ENCODE measurements around the gene PITPNM1. TPM values are rescaled to one million over a fixed set of nuclear protein-coding genes. Genes with fewer than 3 reads are reported as not detected.

Gene PITPNM1
- total RNA-seq, 1 experiment from 2014 or later = 70.4 TPM

GRCh38 chr11:67525275-67525976, 20.3 kb upstream of the PITPNM1 start:
- H3K27me3 ChIP-seq (ENCODE audit: control insufficient read depth, insufficient read depth, low read length) = no peaks in the 10 kb centered on the region
- peaks cover 3% of the 10 kb centered on the region; the same call in 1 of the 2 replicates for H3K4me1 ChIP-seq (ENCODE audit: control insufficient read depth, insufficient read depth, low read length)
- H3K27ac ChIP-seq (ENCODE audit: low read length) = no peak overlapping the region
- TF ChIP-seq TCF7L2 (IDR thresholded peaks at IDR 0.05; ENCODE audit: low read depth, low read length) = no peak
- TF ChIP-seq, protein P1, sequence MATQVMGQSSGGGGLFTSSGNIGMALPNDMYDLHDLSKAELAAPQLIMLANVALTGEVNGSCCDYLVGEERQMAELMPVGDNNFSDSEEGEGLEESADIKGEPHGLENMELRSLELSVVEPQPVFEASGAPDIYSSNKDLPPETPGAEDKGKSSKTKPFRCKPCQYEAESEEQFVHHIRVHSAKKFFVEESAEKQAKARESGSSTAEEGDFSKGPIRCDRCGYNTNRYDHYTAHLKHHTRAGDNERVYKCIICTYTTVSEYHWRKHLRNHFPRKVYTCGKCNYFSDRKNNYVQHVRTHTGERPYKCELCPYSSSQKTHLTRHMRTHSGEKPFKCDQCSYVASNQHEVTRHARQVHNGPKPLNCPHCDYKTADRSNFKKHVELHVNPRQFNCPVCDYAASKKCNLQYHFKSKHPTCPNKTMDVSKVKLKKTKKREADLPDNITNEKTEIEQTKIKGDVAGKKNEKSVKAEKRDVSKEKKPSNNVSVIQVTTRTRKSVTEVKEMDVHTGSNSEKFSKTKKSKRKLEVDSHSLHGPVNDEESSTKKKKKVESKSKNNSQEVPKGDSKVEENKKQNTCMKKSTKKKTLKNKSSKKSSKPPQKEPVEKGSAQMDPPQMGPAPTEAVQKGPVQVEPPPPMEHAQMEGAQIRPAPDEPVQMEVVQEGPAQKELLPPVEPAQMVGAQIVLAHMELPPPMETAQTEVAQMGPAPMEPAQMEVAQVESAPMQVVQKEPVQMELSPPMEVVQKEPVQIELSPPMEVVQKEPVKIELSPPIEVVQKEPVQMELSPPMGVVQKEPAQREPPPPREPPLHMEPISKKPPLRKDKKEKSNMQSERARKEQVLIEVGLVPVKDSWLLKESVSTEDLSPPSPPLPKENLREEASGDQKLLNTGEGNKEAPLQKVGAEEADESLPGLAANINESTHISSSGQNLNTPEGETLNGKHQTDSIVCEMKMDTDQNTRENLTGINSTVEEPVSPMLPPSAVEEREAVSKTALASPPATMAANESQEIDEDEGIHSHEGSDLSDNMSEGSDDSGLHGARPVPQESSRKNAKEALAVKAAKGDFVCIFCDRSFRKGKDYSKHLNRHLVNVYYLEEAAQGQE (IDR thresholded peaks at IDR 0.05; ENCODE audit: insufficient read depth in 1 of 2, low read depth in 2 of 2, low read length in 1 of 2) = no peak
- TF ChIP-seq, protein P2, sequence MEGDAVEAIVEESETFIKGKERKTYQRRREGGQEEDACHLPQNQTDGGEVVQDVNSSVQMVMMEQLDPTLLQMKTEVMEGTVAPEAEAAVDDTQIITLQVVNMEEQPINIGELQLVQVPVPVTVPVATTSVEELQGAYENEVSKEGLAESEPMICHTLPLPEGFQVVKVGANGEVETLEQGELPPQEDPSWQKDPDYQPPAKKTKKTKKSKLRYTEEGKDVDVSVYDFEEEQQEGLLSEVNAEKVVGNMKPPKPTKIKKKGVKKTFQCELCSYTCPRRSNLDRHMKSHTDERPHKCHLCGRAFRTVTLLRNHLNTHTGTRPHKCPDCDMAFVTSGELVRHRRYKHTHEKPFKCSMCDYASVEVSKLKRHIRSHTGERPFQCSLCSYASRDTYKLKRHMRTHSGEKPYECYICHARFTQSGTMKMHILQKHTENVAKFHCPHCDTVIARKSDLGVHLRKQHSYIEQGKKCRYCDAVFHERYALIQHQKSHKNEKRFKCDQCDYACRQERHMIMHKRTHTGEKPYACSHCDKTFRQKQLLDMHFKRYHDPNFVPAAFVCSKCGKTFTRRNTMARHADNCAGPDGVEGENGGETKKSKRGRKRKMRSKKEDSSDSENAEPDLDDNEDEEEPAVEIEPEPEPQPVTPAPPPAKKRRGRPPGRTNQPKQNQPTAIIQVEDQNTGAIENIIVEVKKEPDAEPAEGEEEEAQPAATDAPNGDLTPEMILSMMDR (IDR thresholded peaks at IDR 0.05) = no peak
- no peak for TF ChIP-seq POLR2AphosphoS5 (IDR thresholded peaks at IDR 0.05; ENCODE audit: low read depth, low read length)
- no peak for TF ChIP-seq SIN3A (IDR thresholded peaks at IDR 0.05; ENCODE audit: borderline replicate concordance, insufficient read depth, low read depth, low read length)
- H3K9me3 ChIP-seq (ENCODE audit: control insufficient read depth, insufficient read depth, low read depth, low read length) = no peaks in the 10 kb centered on the region
- POLR2A ChIA-PET = interaction anchor here (0.7 kb wide), 2 partner anchors 176 to 666 kb away, joined by 4 to 10 read pairs; no protein-coding TSS in a partner anchor
- H3K36me3 ChIP-seq (ENCODE audit: control insufficient read depth, insufficient read depth, low read length) = no peaks in the 10 kb centered on the region
- in situ Hi-C loops (cut with HindIII; ENCODE audit: low pct_unique_long_range_greater_than_20kb, low sequenced_read_pairs) = no loop called here
- intact Hi-C loops (cut with micrococcal nuclease; ENCODE audit: unreplicated experiment) = no loop called here
- ATAC-seq = no peak
- BruUV-seq (replicated peaks) = no TSS peak
- CTCF ChIA-PET = interaction anchor here (0.7 kb wide), 1 partner anchor 445 kb away, joined by 7 read pairs; no protein-coding TSS in a partner anchor
- DNase-seq (ENCODE audit: low read depth, low spot score) = no peak
- no peak overlapping the region for H3K4me3 ChIP-seq (ENCODE audit: low read depth in 2 of 2, low read length in 2 of 2)

DNA sequence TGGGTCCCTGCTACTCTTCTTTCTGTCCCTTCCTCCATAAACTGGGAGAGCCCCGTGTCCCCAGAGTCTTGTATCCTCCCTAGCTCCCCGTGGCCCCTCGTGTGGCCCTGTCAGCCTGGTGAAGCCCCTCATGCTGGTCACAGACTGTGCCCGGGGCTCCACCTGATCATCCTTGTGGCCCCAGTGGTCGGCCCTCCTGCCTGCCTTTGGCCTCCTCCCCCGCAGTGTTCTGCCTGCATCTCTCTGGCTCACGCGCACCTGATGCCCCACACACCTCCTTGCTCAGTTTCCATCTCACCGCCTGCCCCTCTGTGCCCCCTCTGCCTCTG, 19.3 kb upstream of the PITPNM1 start:
- CTCF ChIA-PET = no interaction called here
- POLR2A ChIA-PET = no interaction called here
- no peaks in the 10 kb centered on the region for H3K27me3 ChIP-seq (ENCODE audit: control insufficient read depth, insufficient read depth, low read length)
- H3K27ac ChIP-seq (ENCODE audit: low read length) = no peak overlapping the region
- H3K9me3 ChIP-seq (ENCODE audit: control insufficient read depth, insufficient read depth, low read depth, low read length) = no peaks in the 10 kb centered on the region
- no peak for DNase-seq (ENCODE audit: low read depth, low spot score)
- H3K4me1 ChIP-seq (ENCODE audit: control insufficient read depth, insufficient read depth, low read length) = peaks cover 3% of the 10 kb centered on the region; the same call in 1 of the 2 replicates
- no peaks in the 10 kb centered on the region for H3K36me3 ChIP-seq (ENCODE audit: control insufficient read depth, insufficient read depth, low read length)
- H3K4me3 ChIP-seq (ENCODE audit: low read depth in 2 of 2, low read length in 2 of 2) = no peak overlapping the region
- in situ Hi-C loops (cut with HindIII; ENCODE audit: low pct_unique_long_range_greater_than_20kb, low sequenced_read_pairs) = no loop called here
- TF ChIP-seq SIN3A (IDR thresholded peaks at IDR 0.05; ENCODE audit: borderline replicate concordance, insufficient read depth, low read depth, low read length) = no peak
- no peak for TF ChIP-seq POLR2AphosphoS5 (IDR thresholded peaks at IDR 0.05; ENCODE audit: low read depth, low read length)
- TF ChIP-seq, protein P2 (IDR thresholded peaks at IDR 0.05) = no peak
- TF ChIP-seq TCF7L2 (IDR thresholded peaks at IDR 0.05; ENCODE audit: low read depth, low read length) = no peak
- TF ChIP-seq, protein P1 (IDR thresholded peaks at IDR 0.05; ENCODE audit: insufficient read depth in 1 of 2, low read depth in 2 of 2, low read length in 1 of 2) = no peak
- no peak for ATAC-seq
- no TSS peak for BruUV-seq (replicated peaks)
- intact Hi-C loops (cut with micrococcal nuclease; ENCODE audit: unreplicated experiment) = no loop called here

All from Panc1 (cell line).